ENCODE measurements around the gene HSPA6.
A peak's percentile ranks its signal among the peaks of the same experiment; 100 is the strongest.
"Not testable (repeated sequence)": the region's sequence is repeated elsewhere in the genome, so short reads cannot be mapped to it uniquely, and the experiment has no call there.

Gene HSPA6

GRCh38 chr1:161503394-161503748 lies 21.0 kb upstream of the HSPA6 start:
- no peak for DNase-seq (ENCODE audit: low spot score)

- no peak for DNase-seq (ENCODE audit: low spot score)
These were observed 18.7 kb upstream of the HSPA6 start for GRCh38 chr1:161505686-161506085.

GRCh38 chr1:161506336-161507223 lies 17.8 kb upstream of the HSPA6 start:
- DNase-seq (ENCODE audit: low spot score): no peak

GRCh38 chr1:161510477-161510876 lies 13.9 kb upstream of the HSPA6 start:
- no peak for DNase-seq (ENCODE audit: low spot score)

- no peak for DNase-seq (ENCODE audit: low spot score)
These were observed 13.2 kb upstream of the HSPA6 start for GRCh38 chr1:161511018-161511755.

GRCh38 chr1:161511756-161512060 lies 12.6 kb upstream of the HSPA6 start:
- DNase-seq (ENCODE audit: low spot score): no peak

- DNase-seq (ENCODE audit: low spot score): not testable (repeated sequence)
These were observed 11.5 kb upstream of the HSPA6 start for GRCh38 chr1:161512636-161513447.

- DNase-seq (ENCODE audit: low spot score): not testable (repeated sequence)
These were observed 10.9 kb upstream of the HSPA6 start for GRCh38 chr1:161513448-161513780.

- DNase-seq (ENCODE audit: low spot score): not testable (repeated sequence)
These were observed 10.4 kb upstream of the HSPA6 start for GRCh38 chr1:161513953-161514352.

GRCh38 chr1:161523041-161523816 lies 1.1 kb upstream of the HSPA6 start:
- not testable (repeated sequence) for DNase-seq (ENCODE audit: low spot score)

GRCh38 chr1:161524742-161525291 lies 477 bp downstream of the HSPA6 start:
- not testable (repeated sequence) for DNase-seq (ENCODE audit: low spot score)

GRCh38 chr1:161525321-161525720 lies 981 bp downstream of the HSPA6 start:
- DNase-seq (ENCODE audit: low spot score): not testable (repeated sequence)

GRCh38 chr1:161525918-161526317 lies 1.6 kb downstream of the HSPA6 start:
- not testable (repeated sequence) for DNase-seq (ENCODE audit: low spot score)

GRCh38 chr1:161528550-161528949 lies 4.2 kb downstream of the HSPA6 start:
- not testable (repeated sequence) for DNase-seq (ENCODE audit: low spot score)

- DNase-seq (ENCODE audit: low spot score): not testable (repeated sequence)
These were observed 5.2 kb downstream of the HSPA6 start for GRCh38 chr1:161529463-161530104.

GRCh38 chr1:161530158-161530557 lies 5.8 kb downstream of the HSPA6 start:
- peak; percentile 31 for DNase-seq (ENCODE audit: low spot score)

- peak; percentile 64 for DNase-seq (ENCODE audit: low spot score)
These were observed 6.6 kb downstream of the HSPA6 start for GRCh38 chr1:161530671-161531641.

GRCh38 chr1:161531986-161532643 lies 7.8 kb downstream of the HSPA6 start:
- DNase-seq (ENCODE audit: low spot score): no peak

Measured in AG08395 (cell line).